EH (cell line): ENCODE measurements around the gene PLEKHM1.
"Not testable (repeated sequence)": the region's sequence is repeated elsewhere in the genome, so short reads cannot be mapped to it uniquely, and the experiment has no call there.

Source experiments
- DNase-seq: peaks from one replicate; pipeline ENCODE4 v3.0.0-alpha.2; 2015; ENCODE audit warnings: low read depth

Gene PLEKHM1

DNA sequence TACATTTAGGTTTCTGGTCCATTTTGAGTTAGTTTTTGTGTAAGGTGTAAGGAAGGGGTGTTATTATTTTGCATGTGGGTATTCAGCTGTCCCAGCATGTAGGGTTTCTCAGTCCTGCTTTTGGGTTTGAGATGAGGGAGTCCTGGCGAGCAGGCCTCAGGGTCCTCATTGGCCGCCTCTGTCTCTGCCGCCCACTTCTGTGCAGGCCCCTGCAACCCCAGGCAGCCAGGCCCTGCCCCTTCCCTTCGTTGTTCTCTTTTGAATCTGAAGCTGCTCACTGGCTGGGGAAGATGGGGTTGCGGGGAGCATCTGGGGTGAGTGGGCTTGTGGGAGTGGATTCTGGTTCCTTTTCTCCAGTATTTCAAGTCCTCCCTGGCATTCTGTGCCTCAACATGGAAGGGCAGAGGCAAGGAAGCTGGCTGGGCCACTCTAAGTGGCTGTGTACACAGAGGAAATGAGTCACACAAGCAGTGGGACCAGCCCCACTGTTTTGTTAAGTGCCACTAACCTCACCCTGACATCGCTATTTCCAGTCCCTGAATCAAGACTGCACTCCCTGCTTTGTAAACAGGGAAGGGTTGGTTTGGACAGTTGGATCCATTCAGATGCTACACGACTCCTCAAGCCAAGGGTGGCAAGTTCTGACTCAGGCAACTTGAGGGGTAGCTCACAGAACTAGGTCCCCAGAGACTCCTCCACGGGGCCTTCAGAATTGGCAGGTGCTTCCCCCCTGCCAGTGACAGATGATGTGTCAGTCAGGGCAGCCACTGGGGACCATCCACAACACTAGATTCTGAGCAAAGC, 28.8 kb downstream of the PLEKHM1 start:
- peak; percentile 80 for DNase-seq

DNA sequence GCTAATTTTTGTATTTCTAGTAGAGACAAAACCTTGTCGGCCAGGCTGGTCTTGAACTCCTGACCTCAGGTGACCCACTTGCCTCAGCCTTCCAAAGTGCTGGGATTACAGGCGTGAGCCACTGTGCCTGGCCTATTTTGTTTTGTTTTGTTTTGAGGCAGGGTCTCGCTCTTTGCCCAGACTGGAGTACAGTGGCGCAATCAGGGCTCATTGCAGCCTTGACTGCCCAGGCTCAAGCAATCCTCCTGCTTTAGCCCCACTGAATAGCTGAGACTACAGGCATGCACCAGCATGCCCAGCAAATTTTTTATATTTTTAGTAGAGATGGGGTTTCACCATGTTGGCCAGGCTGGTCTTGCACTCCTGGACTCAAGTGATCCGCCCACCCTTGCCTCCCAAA, 30.1 kb downstream of the PLEKHM1 start:
- not testable (repeated sequence) for DNase-seq

DNA sequence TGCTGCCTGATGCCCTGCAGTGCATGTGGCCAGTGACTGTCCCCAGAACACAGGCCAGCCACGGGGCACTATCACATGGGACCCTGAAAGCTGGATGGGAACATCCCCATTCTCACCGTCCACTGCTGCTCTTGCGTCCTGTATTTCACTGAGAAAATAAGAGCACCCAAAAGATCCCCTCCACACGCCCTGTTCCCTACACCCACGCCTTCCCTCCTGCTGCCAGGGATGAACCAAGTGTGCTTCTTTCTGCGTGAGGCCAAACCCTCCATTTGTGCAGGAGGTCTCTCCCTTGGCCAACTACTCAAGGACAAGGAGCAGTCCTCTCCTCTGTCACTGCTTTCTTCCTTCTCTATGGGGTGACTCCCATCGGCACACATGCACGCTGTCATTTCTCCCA, 36.2 kb downstream of the PLEKHM1 start:
- not testable (repeated sequence) for DNase-seq

DNA sequence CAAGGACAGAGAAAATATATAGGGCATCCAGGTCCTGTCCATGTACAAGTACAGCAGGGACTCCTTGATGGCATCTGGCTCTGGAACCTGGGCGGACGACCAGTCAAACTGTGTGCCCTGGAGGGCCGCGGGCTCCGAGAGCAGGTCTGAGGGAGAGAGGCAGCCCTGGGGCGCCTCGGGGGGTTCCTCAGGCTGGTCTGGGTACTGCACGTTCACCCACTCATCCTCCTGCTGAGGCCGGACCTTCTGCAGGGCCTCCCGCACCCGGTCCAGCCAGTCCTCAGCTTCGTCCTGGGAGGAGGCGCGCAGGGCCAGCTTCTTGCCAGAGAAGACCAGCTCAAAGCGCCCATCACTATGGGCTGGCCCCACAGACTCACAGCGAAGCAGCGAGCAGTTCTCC, 36.8 kb downstream of the PLEKHM1 start:
- DNase-seq, result not testable (repeated sequence)

DNA sequence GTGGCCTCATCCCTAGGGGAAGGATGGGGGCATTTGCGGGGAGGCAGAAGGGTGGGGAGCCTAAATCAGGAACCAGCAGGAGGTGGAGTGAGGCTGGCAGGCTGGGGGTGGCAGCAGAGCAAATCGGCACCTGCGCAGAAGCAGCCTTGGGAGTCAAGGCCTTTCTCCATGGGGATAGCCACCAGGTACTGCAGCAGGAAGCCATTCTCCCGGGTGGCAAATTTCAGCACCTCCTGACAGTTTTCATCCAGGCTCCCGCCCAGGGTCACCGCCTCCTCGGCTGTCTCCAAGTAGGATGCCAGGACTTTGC, 37.3 kb downstream of the PLEKHM1 start:
- not testable (repeated sequence) for DNase-seq

DNA sequence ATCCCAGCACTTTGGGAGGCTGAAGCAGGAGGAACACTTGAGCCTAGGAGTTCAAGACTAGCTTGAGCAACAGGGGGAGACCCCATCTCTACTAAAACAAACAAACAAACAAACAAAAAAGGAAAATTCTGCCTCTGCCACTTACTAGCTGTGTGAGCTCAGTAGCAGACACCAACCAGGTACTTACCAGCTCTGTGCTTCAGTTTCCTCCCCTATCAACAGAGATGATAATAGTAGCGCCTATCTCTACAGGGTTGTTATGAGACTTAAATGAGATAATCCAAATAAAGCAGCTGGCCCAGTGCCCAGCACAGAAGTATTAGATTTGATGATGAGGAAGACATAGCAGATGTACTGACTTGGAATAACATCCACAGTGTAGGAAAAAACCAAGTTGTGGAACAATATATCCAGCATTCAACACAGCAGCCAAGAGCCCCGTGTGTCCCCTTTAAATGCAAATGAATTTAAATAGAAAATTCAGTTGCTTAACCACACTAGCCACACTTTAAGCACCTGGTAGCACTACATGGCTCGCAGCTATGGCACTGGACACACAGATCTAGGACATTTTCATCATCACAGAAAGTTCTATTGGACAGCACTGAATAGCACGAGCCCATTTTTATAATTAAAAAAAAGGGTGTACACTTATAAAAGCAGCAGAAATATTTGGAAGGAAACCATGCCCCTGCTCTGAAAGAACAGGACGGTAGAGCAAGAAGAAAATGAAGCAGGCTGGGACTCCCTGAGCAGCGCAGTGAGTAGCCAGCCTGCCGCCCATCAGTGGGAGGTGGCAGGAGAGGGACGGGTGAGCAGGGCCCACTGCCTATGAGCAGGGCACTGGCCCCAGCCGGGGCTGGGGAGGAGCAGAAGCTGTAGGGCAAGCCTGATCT, 37.9 kb downstream of the PLEKHM1 start:
- not testable (repeated sequence) for DNase-seq

DNA sequence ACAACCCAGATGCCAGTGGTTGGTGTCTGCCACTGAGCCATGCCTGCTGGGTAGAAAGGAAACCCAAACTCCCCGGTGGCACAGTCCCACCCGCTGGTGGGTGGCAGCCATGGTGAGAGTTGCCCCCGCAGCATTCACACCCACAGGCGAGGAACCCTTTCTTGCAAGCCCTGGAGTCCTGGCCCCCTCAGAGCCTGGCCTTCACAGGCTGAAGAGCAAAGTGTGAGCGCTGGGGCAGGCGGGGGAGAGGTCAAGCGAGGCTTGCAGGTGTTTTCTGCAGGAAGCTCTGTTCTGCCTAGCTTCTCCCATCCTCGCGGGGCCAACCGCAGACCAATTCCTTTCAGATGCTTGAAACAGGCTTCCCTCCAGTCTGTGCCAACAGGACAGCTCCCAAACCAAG, 38.9 kb downstream of the PLEKHM1 start:
- not testable (repeated sequence) for DNase-seq

DNA sequence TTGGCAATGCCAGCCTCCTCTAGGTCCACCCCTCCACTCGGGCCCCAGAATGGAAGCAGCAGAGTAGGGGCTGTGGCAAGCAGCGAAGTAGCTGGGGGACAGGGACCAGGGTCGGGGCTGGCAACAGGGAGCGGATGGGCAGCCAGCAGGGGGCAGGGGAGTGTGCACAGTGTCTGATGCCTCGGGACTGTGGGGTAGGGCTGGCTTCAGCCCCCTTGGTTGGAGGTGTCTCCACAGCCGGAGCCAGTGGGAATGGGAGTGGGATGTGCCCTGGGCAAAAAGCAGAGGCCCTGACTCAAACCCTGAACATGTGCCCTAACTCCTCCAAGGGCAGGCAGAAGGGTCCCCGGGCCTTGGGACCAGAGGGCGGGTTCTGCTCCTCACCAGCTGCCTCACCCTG, 39.4 kb downstream of the PLEKHM1 start:
- DNase-seq, result no peak

DNA sequence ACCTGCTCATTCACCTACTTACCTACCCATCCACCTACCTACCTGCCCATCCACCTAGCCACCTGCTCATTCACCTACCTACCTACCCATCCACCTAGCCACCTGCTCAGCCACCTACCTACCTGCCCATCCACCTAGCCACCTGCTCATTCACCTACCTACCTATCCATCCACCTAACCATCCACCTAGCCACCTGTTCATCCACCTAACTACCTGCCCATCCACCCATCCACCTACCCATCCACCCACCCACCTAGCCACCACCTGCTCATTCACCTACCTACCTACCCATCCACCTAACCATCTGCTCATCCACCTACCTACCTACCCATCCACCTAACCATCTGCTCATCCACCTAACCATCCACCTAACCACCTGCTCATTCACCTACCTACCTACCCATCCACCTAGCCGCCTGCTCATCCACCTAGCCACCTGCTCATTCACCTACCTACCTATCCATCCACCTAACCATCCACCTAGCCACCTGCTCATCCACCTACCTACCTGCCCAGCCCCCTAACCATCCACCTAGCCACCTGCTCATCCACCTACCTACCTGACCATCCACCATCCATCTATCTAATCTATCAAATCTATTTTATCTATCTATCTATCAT, 40.7 kb downstream of the PLEKHM1 start:
- not testable (repeated sequence) for DNase-seq

DNA sequence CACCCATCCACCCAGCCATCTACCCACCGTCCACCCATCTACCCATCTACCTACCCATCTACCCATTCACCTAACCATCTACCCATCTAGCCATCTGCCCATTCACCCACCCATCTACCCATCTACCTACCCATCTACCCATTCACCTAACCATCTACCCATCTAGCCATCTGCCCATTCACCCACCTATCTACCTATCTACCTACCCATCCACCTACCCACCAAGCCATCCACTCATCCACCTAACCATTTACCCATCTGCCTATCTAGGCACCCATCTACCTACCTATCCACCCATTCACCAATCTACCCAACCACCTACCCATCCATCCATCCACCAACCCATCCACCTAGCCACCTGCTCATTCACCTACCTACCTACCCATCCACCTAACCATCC, 41.3 kb downstream of the PLEKHM1 start:
- DNase-seq, result not testable (repeated sequence)

DNA sequence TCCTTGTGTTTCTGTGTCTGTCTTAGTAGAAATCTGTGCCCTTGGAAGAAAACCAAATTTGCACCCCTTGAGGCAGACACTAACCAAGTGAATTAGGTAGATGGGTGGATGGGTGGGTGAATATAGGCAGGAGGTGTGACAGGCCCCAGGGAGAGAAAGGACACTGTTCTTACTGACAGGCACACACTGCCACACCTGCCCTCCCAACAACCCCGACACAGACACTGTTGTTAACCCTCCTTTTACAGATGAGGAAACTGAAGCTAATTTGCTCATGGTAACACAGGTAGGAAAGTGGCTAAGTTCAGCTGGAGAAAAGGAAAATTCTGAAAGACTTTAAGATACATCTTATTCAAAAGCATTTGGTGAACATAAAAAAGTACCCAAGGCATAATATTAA, 42.0 kb downstream of the PLEKHM1 start:
- not testable (repeated sequence) for DNase-seq

DNA sequence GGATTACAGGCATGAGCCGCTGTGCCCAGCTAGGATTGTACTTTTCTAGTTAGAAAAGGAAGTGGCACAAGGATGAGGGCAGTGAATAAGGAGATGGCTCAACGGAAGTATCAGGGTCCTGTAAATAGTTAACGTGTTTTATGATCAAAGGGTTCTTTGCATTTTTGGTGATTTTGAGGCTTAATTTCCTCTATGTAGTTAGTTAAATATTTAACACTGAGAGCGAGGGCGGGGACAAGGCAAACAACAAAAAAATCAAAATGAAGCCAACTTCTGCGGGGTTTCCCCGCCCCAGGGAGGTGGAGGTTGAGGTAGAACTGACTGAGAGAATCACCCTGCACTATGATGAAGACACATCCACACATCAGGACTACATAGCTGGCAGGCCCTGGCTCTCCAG, 42.5 kb downstream of the PLEKHM1 start:
- not testable (repeated sequence) for DNase-seq

DNA sequence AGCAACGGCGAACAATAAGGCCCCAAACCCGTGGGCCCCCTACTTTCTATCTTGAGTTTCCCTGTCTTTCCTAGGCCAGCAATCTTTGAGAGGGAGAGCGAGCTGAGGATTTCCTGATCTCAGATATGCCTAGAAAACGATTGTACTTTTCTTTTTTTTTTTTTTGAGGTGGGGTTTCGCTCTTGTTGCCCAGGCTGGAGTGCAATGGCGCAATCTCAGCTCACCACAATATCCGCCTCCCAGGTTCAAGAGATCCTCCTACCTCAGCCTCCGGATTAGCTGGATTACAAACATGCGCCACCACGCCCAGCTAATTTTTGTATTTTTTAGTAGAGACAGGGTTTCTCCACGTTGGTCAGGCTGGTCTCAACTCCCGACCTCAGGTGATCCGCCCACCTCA, 42.9 kb downstream of the PLEKHM1 start:
- not testable (repeated sequence) for DNase-seq

DNA sequence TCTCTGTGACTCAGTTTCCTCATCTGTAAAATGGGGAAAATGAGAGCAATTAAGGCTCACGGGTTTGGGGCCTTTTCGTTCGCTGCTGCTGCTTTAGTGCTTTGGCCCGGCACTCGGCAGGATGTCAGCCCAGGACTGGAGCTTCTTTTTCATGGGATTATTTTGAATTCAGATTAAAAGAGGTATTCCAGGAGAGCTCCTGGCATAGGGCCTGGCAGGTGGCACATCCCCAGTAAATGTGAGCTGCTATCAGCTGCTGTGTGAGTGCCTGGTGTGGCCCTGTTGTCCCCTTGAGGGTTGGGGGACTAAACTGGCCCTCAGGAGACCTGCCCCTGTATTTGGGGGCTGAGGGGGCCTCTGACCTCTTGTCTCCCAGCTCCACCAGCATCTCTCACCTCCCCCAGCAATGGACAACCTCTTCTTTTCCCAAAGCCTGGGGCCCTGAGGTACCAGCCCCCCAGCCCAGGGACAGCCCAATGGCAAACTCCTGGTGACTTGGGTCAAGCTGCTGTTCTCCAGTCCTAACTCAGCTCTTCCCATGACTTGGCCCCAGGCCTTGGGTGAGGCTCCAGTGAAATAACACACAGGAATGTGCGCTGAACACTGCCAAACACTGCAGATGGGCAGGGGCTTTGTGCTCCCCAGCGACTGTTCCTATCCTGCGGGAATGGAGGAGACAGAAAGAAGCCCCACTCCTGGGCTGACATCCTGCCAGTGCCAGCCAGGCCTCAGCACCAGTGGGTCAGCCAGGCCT, 43.5 kb downstream of the PLEKHM1 start:
- peak; percentile 57 for DNase-seq

DNA sequence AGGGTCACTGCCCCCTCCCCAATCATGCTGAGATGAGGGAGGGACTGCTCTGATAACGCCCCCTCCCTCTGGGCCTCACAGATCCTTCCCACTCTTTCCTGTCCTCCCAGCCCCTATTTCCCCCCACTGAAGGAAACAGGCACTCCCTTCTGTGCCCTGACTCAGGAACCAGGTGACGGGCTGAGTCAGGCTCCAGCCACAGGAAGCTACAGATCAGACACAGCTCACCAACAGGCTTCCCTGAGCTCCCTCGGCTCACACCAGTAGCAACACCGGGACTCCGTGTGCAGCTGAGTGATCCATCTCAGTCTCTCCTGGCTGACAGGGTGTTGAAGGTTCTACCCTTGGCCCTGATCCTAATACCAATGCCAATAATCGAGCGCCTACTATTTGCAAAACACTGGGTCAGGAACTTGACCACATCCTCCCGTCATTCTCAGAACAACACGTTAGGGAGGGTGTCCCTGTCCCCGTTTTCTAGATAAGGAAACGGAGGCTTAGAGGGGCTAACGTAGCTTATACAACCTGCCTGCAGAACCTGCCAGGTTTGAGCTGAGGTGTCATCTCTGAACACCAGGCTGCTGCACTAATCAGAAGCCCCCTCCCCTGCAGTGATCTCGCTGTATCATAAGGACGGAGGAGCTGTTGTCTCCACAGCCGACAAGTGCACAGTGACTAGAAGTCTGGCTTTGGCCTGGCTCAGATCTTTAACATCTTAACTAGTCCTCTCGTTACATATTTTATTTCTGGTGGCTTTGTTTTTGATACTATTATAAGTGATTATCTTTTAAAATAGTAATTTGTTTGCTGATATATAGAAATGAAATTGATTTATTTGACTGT, 44.4 kb downstream of the PLEKHM1 start:
- DNase-seq, result peak; percentile 66

DNA sequence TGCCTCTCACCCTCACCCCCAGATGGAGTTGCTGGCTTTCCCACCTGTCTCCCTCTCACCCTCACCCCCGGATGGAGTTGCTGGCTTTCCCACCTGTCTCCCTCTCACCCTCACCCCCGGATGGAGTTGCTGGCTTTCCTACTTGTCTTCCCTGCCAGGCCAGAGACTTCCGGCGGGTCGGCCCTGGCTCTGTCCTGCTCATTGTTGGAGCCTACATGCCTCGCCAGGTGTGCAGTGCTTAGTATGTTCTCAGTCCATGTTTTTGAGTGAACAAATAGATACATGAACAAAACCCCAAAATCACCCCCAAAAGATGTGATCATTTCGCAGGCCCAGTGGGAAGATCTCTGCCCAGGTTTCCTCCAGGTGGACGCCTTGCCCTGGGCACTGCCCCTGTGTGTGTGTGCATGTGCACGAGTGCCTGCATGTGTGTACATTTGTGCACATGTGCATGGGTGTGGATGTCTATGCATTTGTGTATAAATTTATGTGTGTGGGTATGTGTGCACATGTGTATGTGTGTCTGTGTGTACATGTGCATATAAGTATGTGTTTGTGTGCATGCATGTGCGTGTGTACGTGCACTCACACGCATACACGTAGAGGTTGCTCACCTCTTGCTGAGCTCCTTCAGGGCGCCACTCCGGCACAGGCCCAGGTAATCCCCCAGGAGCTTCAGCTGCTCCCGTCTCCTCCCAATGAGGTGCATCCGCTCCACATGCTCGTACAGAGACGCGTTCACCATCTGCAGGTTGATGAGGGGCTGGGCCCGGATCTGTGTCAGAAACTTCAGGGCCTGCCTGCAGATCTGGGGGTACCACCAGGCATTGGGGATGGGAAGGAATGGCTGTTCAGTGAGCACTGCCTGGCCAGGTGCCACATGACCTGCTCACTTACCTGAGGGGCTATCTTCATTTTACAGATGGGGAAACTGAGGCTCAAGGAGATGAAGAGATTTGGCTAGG, 45.4 kb downstream of the PLEKHM1 start:
- DNase-seq, result not testable (repeated sequence)

DNA sequence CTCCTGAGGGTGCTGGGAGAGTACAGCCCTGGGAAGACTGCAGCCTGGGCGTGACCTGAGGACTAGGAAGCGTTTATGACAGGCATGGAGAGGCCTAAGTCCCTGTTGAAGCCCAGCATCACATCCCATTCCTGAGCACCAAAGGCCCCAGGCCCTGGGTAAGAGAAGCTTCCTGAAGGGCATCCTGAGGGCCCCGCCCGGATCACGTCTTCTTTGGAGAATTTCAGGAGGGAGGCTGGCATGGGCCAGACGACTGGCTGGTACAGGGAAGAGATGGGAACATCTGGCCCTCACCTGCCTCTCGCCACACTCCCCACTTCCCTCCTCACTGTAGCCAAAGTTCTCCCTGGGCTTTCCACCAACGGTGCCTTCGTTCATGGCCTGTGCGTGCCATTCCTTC, 46.2 kb downstream of the PLEKHM1 start:
- not testable (repeated sequence) for DNase-seq

DNA sequence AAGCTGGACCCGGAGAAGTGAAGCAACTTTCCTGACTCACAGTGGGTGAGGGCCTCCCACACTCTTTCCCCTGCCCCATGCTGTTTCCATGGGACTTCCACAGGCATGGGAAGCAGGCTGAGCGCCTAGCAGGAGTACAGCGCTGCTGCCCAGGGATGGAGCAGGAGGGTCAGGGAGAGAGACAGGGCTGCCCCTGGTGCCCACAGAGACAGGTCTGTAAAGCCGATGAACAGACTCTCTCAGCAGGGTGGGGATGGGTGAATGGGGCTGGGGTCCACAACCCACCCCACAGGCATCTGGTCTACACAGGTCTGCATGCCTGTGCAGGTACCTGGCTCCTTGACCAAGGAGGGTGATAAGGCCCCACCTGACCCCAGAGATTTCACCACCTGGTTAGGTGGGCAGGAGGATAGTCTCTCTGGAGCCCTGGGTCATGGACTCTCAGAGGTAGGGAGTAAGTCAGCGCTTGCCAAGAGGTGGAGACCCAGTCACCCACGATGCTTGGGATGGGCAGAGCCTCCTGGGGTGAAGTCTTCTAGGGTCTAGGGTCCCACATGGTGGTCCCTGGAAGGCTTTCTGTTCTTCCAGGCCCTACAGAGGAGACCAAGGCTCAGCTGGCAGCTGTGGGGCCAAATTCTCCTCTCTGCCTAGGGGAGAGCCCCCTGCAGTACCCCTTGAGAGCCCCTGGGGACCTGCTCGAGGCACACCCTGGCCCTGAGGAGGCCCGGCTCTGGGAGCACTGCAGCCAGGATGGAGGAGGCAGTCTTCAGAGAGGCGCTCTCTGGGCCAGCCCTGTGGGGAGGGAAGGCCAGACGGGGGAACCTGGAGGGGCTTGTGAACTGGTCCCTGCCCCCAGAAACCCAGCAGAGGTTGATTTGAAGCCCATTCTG, 46.9 kb downstream of the PLEKHM1 start:
- not testable (repeated sequence) for DNase-seq
